ENCODE data around the gene TTYH2. TPM values are rescaled to one million over a fixed set of nuclear protein-coding genes. Genes with fewer than 3 reads are reported as not detected.

Gene TTYH2
- total and polyA plus RNA-seq, 7 donors = 0.89 to 16.4 (median 5.1) TPM

DNA sequence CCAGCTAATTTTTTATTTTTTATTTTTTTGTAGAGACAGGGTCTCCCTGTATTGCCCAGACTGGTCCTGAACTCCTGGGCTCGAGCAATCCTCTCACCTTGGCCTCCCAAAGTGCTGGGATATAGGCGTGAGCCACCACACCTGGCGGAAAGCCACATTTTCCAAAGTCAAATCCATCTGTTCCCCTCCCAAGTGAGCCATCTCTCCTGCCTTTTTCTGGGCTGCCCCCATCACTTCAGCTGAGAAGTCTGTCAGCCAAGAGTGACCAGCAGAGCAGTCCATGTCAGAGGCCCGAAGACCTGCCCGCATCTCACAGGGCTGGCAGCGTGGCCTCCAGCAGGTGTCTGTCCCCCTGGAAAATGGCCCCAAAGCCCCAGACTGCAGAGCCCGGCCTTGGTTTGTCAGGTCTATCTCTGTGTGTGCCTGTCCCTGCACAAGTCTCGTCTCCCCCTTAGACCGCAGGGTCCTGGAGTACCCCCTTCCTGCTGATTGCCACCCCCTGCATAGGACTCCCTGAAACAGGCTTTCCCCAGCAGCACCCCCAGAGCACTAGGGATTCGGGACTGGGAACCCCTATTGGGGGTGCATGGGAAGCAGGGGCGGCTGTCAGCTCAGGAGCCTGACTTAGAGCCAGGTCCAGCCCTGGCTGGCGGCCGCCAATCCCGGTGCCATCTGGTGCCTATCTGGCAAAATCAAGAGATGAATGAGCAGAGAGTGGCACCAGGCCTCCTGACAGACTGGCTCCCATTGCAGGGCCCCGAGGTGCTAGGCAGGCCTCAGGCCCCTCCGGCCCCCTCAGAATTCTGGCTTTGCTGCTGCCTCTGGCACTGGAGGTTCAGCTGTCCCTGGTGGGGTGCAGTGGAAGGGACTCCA lies 7.8 kb downstream of the TTYH2 start:
- Histone ChIP-seq H3K9me3 (no peaks in the 10 kb centered on the region), H3K36me3 (ENCODE audit: insufficient read depth in 1 of 2, low read depth in 1 of 2) (peaks cover 0 to 29% of the 10 kb centered on the region in 2 donors), H3K27ac (no peak overlapping the region), H3K4me3 (no peak overlapping the region), H3K27me3 (ENCODE audit: insufficient read depth in 3 of 3, low read length in 2 of 3) (no peaks in the 10 kb centered on the region), H3K4me1 (peaks cover 6% of the 10 kb centered on the region)
- TF ChIP-seq, protein P1, sequence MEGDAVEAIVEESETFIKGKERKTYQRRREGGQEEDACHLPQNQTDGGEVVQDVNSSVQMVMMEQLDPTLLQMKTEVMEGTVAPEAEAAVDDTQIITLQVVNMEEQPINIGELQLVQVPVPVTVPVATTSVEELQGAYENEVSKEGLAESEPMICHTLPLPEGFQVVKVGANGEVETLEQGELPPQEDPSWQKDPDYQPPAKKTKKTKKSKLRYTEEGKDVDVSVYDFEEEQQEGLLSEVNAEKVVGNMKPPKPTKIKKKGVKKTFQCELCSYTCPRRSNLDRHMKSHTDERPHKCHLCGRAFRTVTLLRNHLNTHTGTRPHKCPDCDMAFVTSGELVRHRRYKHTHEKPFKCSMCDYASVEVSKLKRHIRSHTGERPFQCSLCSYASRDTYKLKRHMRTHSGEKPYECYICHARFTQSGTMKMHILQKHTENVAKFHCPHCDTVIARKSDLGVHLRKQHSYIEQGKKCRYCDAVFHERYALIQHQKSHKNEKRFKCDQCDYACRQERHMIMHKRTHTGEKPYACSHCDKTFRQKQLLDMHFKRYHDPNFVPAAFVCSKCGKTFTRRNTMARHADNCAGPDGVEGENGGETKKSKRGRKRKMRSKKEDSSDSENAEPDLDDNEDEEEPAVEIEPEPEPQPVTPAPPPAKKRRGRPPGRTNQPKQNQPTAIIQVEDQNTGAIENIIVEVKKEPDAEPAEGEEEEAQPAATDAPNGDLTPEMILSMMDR (IDR thresholded peaks at IDR 0.05) = no peak
- intact Hi-C loops (cut with DNase I) = no loop called here
- WGBS, 3 donors = 77 to 86% (median 78%) methylated on average over 15 to 16 of the region's 16 CpGs
- DNase-seq (no peak), ATAC-seq (no peak)

DNA sequence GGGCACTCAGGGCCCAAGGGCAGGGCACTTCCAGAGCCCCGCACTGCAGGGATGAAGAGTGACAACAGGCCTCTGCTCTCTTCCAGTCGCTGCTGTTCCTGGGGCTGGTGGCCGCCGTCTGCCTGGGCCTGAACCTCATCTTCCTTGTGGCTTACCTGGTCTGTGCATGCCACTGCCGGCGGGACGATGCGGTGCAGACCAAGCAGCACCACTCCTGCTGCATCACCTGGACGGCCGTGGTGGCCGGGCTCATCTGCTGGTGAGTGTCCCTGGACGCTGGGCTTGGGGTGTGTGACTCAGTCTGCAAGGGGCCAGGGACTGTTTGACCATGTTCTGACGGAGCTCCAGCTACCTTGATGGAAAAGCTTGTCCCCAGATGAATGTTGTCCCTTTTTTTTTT lies 9.0 kb downstream of the TTYH2 start:
- DNase-seq (no peak), ATAC-seq (no peak)
- TF ChIP-seq, protein P1 (IDR thresholded peaks at IDR 0.05) = no peak
- no peaks in the 10 kb centered on the region for H3K4me1 ChIP-seq
- no peaks in the 10 kb centered on the region for H3K27me3 ChIP-seq (ENCODE audit: insufficient read depth in 3 of 3, low read length in 2 of 3)
- no peak overlapping the region for H3K27ac ChIP-seq
- H3K36me3 ChIP-seq (ENCODE audit: insufficient read depth in 1 of 2, low read depth in 1 of 2) = peaks cover 0 to 27% of the 10 kb centered on the region in 2 donors
- no peak overlapping the region for H3K4me3 ChIP-seq
- 91 to 94% (median 92%) methylated on average over 12 to 13 of the region's 13 CpGs for WGBS, 3 donors
- intact Hi-C loops (cut with DNase I) = no loop called here
- H3K9me3 ChIP-seq = no peaks in the 10 kb centered on the region

DNA sequence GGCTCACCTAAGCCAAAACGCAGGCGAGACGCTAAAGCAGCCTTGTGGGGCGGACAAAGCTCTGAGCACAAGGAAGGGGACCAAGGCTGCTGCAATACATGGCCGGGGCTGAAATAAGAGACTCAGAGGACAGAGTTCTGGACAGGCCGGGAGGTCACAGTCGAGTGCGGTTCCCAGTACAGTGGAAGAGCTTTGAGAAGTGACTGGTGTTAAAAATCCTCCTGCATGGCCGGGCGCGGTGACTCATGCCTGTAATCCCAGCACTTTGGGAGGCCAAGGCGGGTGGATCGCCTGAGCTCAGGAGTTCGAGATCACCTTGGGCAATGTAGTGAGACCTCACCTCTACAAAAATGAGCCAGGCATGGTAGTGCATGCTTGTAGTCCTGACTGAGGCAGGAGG lies 10.5 kb downstream of the TTYH2 start:
- Histone ChIP-seq H3K4me3 (no peak overlapping the region), H3K9me3 (no peaks in the 10 kb centered on the region), H3K27ac (no peak overlapping the region), H3K27me3 (ENCODE audit: insufficient read depth in 3 of 3, low read length in 2 of 3) (no peaks in the 10 kb centered on the region), H3K4me1 (no peaks in the 10 kb centered on the region), H3K36me3 (ENCODE audit: insufficient read depth in 1 of 2, low read depth in 1 of 2) (peaks cover 0 to 25% of the 10 kb centered on the region in 2 donors)
- DNase-seq (no peak), ATAC-seq (peak in 1 of 4 donors; percentile 50)
- intact Hi-C loops (cut with DNase I) = no loop called here
- TF ChIP-seq, protein P1 (IDR thresholded peaks at IDR 0.05) = no peak
- 87 to 94% (median 91%) methylated on average over 14 of the region's 14 CpGs for WGBS, 3 donors

DNA sequence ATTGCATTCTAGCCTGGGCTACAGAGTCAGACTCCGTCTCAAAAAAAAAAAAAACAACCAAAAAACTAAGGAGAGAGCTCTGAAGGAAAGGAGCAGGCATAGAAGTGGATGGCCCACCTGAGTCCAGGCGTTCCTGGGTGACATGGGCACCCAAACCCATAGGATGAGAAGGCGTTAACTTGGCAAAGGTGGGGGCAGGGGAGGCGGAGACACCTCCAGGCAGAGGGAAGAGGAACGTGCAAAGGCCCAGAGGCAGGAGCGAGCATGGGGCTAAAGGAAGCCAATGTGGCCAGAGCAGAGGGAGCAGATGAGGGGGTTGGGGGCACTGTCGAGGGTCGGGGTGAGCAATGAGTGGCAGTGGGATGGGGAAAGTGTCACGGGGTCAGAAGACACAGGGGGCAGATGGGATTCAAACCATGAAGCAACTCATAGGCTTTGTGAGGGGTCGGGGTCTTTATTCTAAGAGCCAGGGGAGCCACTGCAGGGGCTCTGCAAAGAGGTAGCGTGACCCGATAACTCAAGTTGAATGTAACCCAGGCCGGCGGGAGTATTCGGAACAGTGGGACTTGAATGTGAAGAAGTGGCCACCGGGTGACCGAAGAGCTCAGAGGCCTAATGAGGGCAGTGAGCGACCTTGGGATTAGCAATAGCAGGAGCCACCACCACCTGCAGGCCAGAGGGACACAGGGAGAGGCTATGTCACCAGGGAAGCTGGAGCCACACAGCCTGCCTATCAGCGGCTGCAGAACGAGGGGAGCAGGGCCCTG lies 11.8 kb downstream of the TTYH2 start:
- TF ChIP-seq, protein P1 (IDR thresholded peaks at IDR 0.05) = no peak
- no peaks in the 10 kb centered on the region for H3K27me3 ChIP-seq (ENCODE audit: insufficient read depth in 3 of 3, low read length in 2 of 3)
- no peaks in the 10 kb centered on the region for H3K4me1 ChIP-seq
- DNase-seq (no peak), ATAC-seq (no peak)
- H3K4me3 ChIP-seq = no peak overlapping the region
- no peak overlapping the region for H3K27ac ChIP-seq
- H3K9me3 ChIP-seq = no peaks in the 10 kb centered on the region
- WGBS, 3 donors = 90 to 95% (median 94%) methylated on average over 20 of the region's 20 CpGs
- intact Hi-C loops (cut with DNase I) = no loop called here
- peaks cover 0 to 31% of the 10 kb centered on the region in 2 donors for H3K36me3 ChIP-seq (ENCODE audit: insufficient read depth in 1 of 2, low read depth in 1 of 2)
